Duodenal mucosa (tissue), 2 donors: ENCODE measurements around the gene TNFSF13B.

ENCODE experiments used
- H3K27ac ChIP-seq: one replicate; pipeline ENCODE4 v1.7.0; 2013; ENCODE audit warnings: low read depth, low read length
- H3K27me3 ChIP-seq, 2 donors: one replicate each; pipeline ENCODE4 v1.7.0; 2013; ENCODE audit warnings: low read length in 2 of 2, control low read depth in 1 of 2; ENCODE audit not compliant: insufficient read depth in 2 of 2, control insufficient read depth in 1 of 2
- H3K36me3 ChIP-seq, 2 donors: one replicate each; pipeline ENCODE4 v1.7.0; 2013; ENCODE audit warnings: low read length in 2 of 2, control low read depth in 1 of 2; ENCODE audit not compliant: insufficient read depth in 2 of 2, control insufficient read depth in 1 of 2
- H3K4me1 ChIP-seq, 2 donors: one replicate each; pipeline ENCODE4 v1.7.0; 2013; ENCODE audit warnings: low read length in 2 of 2, control low read depth in 1 of 2; ENCODE audit not compliant: insufficient read depth in 2 of 2, control insufficient read depth in 1 of 2
- H3K4me3 ChIP-seq, 2 donors: one replicate each; pipeline ENCODE4 v1.7.0; 2013; ENCODE audit warnings: low read length in 2 of 2, low read depth in 1 of 2
- H3K9ac ChIP-seq, 2 donors: one replicate each; pipeline ENCODE4 v1.7.0; 2013; ENCODE audit warnings: low read length in 2 of 2, low read depth in 1 of 2
- H3K9me3 ChIP-seq, 2 donors: one replicate each; pipeline ENCODE4 v1.7.0; 2013; ENCODE audit warnings: low read length in 2 of 2, control low read depth in 1 of 2; ENCODE audit not compliant: control insufficient read depth in 1 of 2

The TNFSF13B gene

GRCh38 chr13:108278466-108278865 is 8.9 kb downstream of the TNFSF13B start:
- Histone ChIP-seq H3K27ac (no peak overlapping the region), H3K27me3 (no peaks in the 10 kb centered on the region), H3K4me3 (no peak overlapping the region)

DNA sequence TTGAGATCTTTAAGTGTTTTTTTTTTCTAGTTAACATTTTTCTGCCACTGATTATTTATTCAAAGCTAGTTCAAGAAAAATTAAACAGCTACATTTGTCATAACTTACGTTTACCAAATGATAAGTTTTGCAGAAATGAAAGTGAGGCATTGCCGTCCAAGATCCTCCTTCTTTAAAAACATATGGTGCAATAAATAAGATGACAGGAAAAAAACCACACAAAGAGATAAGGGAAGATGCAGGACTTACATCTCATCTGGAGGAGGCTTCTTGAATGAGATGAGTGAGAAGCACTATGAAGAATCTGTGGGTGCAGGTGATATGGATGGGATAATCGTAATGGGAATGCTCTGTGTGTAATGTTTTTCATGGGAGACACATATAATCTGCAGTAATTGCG is 12.4 kb downstream of the TNFSF13B start:
- no peak overlapping the region for H3K27ac ChIP-seq
- H3K9ac ChIP-seq = no peak overlapping the region
- no peaks in the 10 kb centered on the region for H3K4me1 ChIP-seq
- H3K27me3 ChIP-seq = no peaks in the 10 kb centered on the region
- H3K36me3 ChIP-seq = no peaks in the 10 kb centered on the region
- no peaks in the 10 kb centered on the region for H3K9me3 ChIP-seq
- no peak overlapping the region for H3K4me3 ChIP-seq

More at GRCh38 chr13:108278466-108278865, 8.9 kb downstream of the TNFSF13B start:
- Histone ChIP-seq H3K9me3 (no peaks in the 10 kb centered on the region), H3K9ac (no peak overlapping the region), H3K36me3 (no peaks in the 10 kb centered on the region), H3K4me1 (peaks cover 4% of the 10 kb centered on the region in 2 donors)

DNA sequence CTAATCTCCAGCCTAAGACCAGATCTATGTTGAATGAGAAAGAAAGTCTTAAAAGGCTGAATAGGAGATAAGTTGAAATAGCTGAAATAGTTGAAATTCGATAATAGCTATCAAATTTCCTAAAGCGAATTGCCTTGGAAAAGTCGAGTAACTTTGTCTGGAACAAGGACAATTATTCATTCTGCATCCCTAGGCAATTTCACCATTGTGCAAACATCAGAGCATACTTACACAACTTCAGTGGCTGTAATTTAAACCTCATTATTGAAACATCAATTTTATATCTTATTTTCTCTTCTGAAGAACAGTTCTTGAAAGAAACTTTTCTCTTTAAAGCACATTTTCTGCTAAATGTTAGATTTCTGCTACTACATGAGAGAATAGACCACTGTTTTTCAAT is 13.6 kb downstream of the TNFSF13B start:
- Histone ChIP-seq H3K4me3 (no peak overlapping the region), H3K27ac (no peak overlapping the region), H3K4me1 (no peaks in the 10 kb centered on the region), H3K9ac (no peak overlapping the region), H3K27me3 (no peaks in the 10 kb centered on the region), H3K9me3 (no peaks in the 10 kb centered on the region), H3K36me3 (no peaks in the 10 kb centered on the region)

- no peak overlapping the region for H3K27ac ChIP-seq
- H3K9me3 ChIP-seq = no peaks in the 10 kb centered on the region
- no peaks in the 10 kb centered on the region for H3K27me3 ChIP-seq
- H3K9ac ChIP-seq = no peak overlapping the region
- H3K4me3 ChIP-seq = no peak overlapping the region
- no peaks in the 10 kb centered on the region for H3K36me3 ChIP-seq
- no peaks in the 10 kb centered on the region for H3K4me1 ChIP-seq
Observed at GRCh38 chr13:108288741-108289140, 19.2 kb downstream of the TNFSF13B start.

DNA sequence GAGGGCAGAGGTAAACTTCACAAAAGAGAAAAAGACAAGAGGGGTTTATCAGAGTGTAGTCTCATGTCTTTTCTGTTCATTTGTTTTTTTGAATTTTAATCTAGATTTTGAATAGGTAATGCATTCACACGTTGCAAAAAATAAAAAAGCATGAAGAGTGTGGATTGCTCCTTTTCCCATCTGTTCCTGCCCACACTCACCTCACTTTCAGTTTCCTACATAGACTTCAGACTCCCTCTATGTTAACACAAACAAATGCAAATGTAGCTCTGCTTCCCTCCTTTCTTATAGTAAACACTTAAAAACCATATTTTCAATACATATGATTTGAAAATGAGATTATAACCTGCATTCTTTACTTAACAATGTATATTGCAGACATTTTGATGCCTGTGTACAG is 20.3 kb downstream of the TNFSF13B start:
- H3K27ac ChIP-seq = no peak overlapping the region
- H3K9ac ChIP-seq = no peak overlapping the region
- no peaks in the 10 kb centered on the region for H3K27me3 ChIP-seq
- H3K4me3 ChIP-seq = no peak overlapping the region
- H3K36me3 ChIP-seq = no peaks in the 10 kb centered on the region
- H3K4me1 ChIP-seq = no peaks in the 10 kb centered on the region
- H3K9me3 ChIP-seq = no peaks in the 10 kb centered on the region

GRCh38 chr13:108297114-108297513 is 27.6 kb downstream of the TNFSF13B start:
- Histone ChIP-seq H3K9ac (no peak overlapping the region), H3K27me3 (no peaks in the 10 kb centered on the region), H3K4me3 (no peak overlapping the region), H3K27ac (no peak overlapping the region), H3K9me3 (no peaks in the 10 kb centered on the region), H3K4me1 (no peaks in the 10 kb centered on the region), H3K36me3 (no peaks in the 10 kb centered on the region)

DNA sequence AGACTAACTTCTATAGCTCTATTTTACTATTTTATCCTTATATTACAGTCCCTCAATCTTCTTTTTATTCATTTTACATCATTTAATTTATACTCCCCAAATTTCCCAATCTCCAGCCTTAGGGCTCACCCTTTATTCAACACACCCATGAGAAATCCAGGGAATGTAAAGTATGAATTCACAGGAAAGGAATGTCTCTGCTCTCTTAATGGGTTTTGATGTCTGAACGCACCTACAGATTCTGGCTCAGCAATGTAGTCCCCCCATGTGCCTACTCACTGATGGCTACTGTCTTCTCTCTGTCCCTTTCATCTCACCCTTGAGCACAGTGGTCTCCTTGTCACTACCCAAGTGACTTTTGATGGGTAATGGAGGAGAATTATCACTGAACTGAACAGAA is 32.8 kb downstream of the TNFSF13B start:
- H3K4me3 ChIP-seq = no peak overlapping the region
- H3K9ac ChIP-seq = no peak overlapping the region
- no peak overlapping the region for H3K27ac ChIP-seq
- no peaks in the 10 kb centered on the region for H3K4me1 ChIP-seq
- H3K27me3 ChIP-seq = no peaks in the 10 kb centered on the region
- H3K9me3 ChIP-seq = no peaks in the 10 kb centered on the region
- no peaks in the 10 kb centered on the region for H3K36me3 ChIP-seq

DNA sequence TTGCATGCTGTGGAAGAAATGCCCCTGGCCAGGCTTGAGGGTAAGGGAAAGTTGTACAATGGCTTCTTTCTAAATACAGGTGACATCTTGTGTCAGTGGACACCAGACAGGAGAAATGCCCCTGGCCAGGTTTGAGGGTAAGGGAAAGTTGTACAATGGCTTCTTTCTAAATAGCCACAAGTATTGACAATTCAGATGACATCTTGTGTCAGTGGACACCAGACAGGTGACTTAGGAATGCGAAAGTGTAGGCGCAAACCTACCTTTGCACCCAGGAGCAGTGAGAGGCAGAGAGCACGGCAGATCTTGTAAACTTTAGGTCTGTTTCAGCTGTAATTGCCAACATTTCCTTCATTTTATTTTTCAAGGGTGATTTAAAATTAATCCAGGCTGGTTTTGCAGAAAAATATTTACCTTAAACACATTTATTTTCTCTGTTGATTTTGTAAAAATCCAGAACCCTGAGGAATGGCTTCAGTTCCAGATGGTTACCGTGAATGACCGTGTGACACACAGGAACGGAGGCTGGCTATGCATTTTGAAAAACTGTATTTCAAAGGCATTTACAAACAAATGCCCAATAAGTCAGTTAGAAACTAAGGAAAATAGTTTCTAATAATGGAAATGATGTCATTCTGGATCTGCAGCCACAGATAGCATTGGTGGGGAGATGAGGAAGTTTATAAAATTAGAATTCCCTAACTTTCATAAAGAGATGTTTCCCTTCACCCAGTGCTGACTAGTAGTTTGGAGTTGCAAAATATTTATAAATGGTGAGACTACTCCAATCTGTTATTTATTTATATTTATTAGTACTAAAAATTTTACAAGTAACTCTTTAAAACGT is 34.9 kb downstream of the TNFSF13B start:
- Histone ChIP-seq H3K9ac (no peak overlapping the region), H3K4me1 (no peaks in the 10 kb centered on the region), H3K27ac (no peak overlapping the region), H3K9me3 (peaks cover 0 to 5% of the 10 kb centered on the region in 2 donors), H3K4me3 (no peak overlapping the region), H3K36me3 (no peaks in the 10 kb centered on the region), H3K27me3 (no peaks in the 10 kb centered on the region)

- Histone ChIP-seq H3K27ac (no peak overlapping the region), H3K36me3 (no peaks in the 10 kb centered on the region), H3K4me1 (no peaks in the 10 kb centered on the region), H3K27me3 (no peaks in the 10 kb centered on the region), H3K4me3 (no peak overlapping the region), H3K9ac (no peak overlapping the region), H3K9me3 (peaks cover 0 to 5% of the 10 kb centered on the region in 2 donors)
Observed at GRCh38 chr13:108305655-108306054, 36.1 kb downstream of the TNFSF13B start.

DNA sequence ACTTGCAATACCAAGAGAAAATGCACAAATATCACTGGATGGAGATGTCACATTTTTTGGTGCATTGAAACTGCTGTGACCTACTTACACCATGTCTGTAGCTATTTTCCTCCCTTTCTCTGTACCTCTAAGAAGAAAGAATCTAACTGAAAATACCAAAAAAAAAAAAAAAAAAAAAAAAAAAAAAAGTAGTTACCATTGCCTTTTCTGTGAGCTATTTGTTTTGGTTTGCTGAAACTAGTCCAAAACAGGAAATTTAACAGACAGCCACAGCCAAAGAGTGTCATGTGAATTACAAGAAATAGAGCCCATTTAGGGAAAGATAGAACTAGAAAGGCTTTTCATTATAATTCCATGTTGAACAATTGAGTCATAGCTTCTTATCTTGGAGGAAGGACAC is 37.3 kb downstream of the TNFSF13B start:
- Histone ChIP-seq H3K9me3 (peaks cover 0 to 5% of the 10 kb centered on the region in 2 donors), H3K9ac (no peak overlapping the region), H3K4me1 (no peaks in the 10 kb centered on the region), H3K36me3 (no peaks in the 10 kb centered on the region), H3K4me3 (no peak overlapping the region), H3K27me3 (no peaks in the 10 kb centered on the region), H3K27ac (no peak overlapping the region)
